Measurements from ENCODE around the gene LLGL2.

DNA sequence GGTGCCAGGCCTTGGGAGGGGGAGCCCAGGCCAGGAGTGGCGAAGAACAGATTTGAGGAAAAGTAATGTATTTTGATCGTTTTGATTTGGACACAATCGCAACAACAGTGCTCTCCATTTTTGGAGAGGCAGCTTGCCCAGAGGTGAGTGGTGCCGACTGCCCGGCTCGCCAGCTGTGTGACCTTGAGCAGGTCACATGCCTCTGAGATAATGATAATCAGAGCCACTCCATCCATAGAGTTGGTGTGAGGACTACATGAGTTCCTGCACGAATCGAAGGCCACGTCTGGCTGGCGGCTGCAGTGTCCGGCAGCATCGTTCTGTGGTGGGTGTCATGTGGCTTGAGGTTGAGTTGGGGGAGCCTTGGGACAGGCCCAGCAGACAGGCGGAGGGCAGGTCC lies 20.7 kb downstream of the LLGL2 start:
- TF ChIP-seq, protein P1, sequence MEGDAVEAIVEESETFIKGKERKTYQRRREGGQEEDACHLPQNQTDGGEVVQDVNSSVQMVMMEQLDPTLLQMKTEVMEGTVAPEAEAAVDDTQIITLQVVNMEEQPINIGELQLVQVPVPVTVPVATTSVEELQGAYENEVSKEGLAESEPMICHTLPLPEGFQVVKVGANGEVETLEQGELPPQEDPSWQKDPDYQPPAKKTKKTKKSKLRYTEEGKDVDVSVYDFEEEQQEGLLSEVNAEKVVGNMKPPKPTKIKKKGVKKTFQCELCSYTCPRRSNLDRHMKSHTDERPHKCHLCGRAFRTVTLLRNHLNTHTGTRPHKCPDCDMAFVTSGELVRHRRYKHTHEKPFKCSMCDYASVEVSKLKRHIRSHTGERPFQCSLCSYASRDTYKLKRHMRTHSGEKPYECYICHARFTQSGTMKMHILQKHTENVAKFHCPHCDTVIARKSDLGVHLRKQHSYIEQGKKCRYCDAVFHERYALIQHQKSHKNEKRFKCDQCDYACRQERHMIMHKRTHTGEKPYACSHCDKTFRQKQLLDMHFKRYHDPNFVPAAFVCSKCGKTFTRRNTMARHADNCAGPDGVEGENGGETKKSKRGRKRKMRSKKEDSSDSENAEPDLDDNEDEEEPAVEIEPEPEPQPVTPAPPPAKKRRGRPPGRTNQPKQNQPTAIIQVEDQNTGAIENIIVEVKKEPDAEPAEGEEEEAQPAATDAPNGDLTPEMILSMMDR (IDR thresholded peaks at IDR 0.05; ENCODE audit: low read depth, low read length), result no peak
- TF ChIP-seq EZH2phosphoT487 (IDR thresholded peaks at IDR 0.05; ENCODE audit: low read depth), result no peak

Data from OCI-LY3 (cell line).